ENCODE data around the gene POLR2A. TPM values are rescaled to one million over a fixed set of nuclear protein-coding genes. Genes with fewer than 3 reads are reported as not detected.

Gene POLR2A
- total RNA-seq, 2 donors from 2014 or later = 36.3 to 124 TPM

DNA sequence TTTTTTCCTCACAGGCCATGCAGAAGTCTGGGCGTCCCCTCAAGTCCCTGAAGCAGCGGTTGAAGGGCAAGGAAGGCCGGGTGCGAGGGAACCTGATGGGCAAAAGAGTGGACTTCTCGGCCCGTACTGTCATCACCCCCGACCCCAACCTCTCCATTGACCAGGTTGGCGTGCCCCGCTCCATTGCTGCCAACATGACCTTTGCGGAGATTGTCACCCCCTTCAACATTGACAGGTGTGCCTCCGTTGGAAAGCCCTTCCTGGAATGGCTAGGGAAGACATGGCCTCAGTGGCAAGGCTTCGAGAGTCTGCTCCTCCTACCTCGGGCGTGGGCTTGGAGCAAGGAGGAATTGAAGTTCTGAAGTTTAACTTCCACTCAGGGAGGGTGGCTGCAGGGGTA lies 13.5 kb downstream of the POLR2A start:
- ATAC-seq = no peak
- DNase-seq = no peak
- Histone ChIP-seq H3K4me1 (no peaks in the 10 kb centered on the region), H3K27me3 (no peaks in the 10 kb centered on the region), H3K27ac (no peak overlapping the region), H3K4me3 (no peak overlapping the region), H3K9me3 (no peaks in the 10 kb centered on the region), H3K36me3 (replicated peaks in 1 of 2; ENCODE audit: insufficient read depth in 1 of 2, low read depth in 2 of 2) (peaks cover 49 to 52% of the 10 kb centered on the region in 2 donors)
- intact Hi-C loops (cut with DNase I) = no loop called here
- 90 to 91% methylated on average over 13 to 14 of the region's 14 CpGs for WGBS, 2 donors
- TF ChIP-seq POLR2A (IDR thresholded peaks at IDR 0.05) = no peak
- TF ChIP-seq, protein P1, sequence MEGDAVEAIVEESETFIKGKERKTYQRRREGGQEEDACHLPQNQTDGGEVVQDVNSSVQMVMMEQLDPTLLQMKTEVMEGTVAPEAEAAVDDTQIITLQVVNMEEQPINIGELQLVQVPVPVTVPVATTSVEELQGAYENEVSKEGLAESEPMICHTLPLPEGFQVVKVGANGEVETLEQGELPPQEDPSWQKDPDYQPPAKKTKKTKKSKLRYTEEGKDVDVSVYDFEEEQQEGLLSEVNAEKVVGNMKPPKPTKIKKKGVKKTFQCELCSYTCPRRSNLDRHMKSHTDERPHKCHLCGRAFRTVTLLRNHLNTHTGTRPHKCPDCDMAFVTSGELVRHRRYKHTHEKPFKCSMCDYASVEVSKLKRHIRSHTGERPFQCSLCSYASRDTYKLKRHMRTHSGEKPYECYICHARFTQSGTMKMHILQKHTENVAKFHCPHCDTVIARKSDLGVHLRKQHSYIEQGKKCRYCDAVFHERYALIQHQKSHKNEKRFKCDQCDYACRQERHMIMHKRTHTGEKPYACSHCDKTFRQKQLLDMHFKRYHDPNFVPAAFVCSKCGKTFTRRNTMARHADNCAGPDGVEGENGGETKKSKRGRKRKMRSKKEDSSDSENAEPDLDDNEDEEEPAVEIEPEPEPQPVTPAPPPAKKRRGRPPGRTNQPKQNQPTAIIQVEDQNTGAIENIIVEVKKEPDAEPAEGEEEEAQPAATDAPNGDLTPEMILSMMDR (IDR thresholded peaks at IDR 0.05) = no peak

DNA sequence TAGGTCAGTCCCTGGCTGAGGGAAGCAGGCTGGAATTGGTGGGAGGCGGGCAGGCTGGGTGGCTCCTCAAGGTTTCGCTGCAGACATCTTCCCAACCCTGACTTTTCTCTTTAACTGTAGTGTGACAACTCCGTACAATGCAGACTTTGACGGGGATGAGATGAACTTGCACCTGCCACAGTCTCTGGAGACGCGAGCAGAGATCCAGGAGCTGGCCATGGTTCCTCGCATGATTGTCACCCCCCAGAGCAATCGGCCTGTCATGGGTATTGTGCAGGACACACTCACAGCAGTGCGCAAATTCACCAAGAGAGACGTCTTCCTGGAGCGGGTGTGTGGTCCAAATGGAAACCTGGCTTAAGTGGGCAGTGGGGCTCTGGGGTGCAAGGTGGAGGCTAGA lies 15.0 kb downstream of the POLR2A start:
- Histone ChIP-seq H3K9me3 (no peaks in the 10 kb centered on the region), H3K4me1 (no peaks in the 10 kb centered on the region), H3K27ac (no peak overlapping the region), H3K4me3 (no peak overlapping the region), H3K27me3 (no peaks in the 10 kb centered on the region), H3K36me3 (replicated peaks in 1 of 2; ENCODE audit: insufficient read depth in 1 of 2, low read depth in 2 of 2) (peaks cover 56 to 66% of the 10 kb centered on the region in 2 donors)
- no peak for DNase-seq
- ATAC-seq = no peak
- no peak for TF ChIP-seq POLR2A (IDR thresholded peaks at IDR 0.05)
- TF ChIP-seq, protein P1 (IDR thresholded peaks at IDR 0.05) = no peak
- WGBS, 2 donors = 84% methylated on average over 11 of the region's 11 CpGs
- intact Hi-C loops (cut with DNase I) = no loop called here

DNA sequence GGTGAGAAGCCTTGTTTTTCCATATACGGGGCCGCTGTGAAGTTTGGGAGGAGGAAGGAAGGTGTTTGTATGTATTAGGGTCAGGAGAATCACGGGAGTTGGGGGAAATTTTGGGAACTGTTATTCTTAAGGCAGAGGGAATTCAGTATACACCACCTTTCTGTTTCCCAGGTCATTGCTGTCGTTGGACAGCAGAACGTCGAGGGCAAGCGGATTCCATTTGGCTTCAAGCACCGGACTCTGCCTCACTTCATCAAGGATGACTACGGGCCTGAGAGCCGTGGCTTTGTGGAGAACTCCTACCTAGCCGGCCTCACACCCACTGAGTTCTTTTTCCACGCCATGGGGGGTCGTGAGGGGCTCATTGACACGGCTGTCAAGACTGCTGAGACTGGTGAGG lies 17.6 kb downstream of the POLR2A start:
- DNase-seq (no peak), ATAC-seq (no peak)
- intact Hi-C loops (cut with DNase I) = no loop called here
- Histone ChIP-seq H3K9me3 (no peaks in the 10 kb centered on the region), H3K27ac (no peak overlapping the region), H3K4me1 (no peaks in the 10 kb centered on the region), H3K27me3 (no peaks in the 10 kb centered on the region), H3K36me3 (replicated peaks in 1 of 2; ENCODE audit: insufficient read depth in 1 of 2, low read depth in 2 of 2) (peaks cover 54 to 76% of the 10 kb centered on the region in 2 donors), H3K4me3 (no peak overlapping the region)
- TF ChIP-seq, protein P1 (IDR thresholded peaks at IDR 0.05) = no peak
- TF ChIP-seq POLR2A (IDR thresholded peaks at IDR 0.05) = no peak
- 76 to 77% methylated on average over 13 to 14 of the region's 14 CpGs for WGBS, 2 donors

DNA sequence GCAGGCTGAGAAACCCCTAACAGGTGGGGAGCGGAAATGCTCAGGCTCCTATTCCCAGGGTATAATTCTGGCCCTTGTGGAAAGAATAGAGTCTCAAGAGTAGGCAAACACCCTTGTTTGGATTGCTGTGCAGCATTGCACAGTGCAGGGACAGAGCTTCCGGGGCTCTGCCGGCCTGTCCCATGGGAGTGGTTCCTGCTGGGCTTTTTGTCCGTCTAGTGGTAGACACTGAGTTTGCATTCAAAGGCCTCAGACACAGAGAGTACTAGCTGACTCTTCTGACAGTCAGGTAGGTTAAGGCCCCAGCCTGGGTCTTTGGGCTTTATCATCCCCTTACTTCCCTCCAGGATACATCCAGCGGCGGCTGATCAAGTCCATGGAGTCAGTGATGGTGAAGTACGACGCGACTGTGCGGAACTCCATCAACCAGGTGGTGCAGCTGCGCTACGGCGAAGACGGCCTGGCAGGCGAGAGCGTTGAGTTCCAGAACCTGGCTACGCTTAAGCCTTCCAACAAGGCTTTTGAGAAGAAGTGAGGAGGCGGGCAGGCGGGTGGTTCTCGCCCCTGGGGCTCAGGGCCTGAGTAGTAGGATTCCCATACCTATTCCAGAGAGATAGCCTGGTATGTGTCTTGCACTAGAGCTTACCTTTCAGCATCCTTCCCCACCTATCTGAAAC lies 18.1 kb downstream of the POLR2A start:
- peaks cover 48 to 71% of the 10 kb centered on the region in 2 donors for H3K36me3 ChIP-seq (replicated peaks in 1 of 2; ENCODE audit: insufficient read depth in 1 of 2, low read depth in 2 of 2)
- no peaks in the 10 kb centered on the region for H3K9me3 ChIP-seq
- no peak for TF ChIP-seq POLR2A (IDR thresholded peaks at IDR 0.05)
- TF ChIP-seq, protein P1 (IDR thresholded peaks at IDR 0.05) = no peak
- ATAC-seq (peak; percentile 22), DNase-seq (no peak)
- intact Hi-C loops (cut with DNase I) = no loop called here
- no peak overlapping the region for H3K27ac ChIP-seq
- H3K4me1 ChIP-seq = no peaks in the 10 kb centered on the region
- H3K4me3 ChIP-seq = no peak overlapping the region
- no peaks in the 10 kb centered on the region for H3K27me3 ChIP-seq
- 89 to 94% methylated on average over 19 to 20 of the region's 20 CpGs for WGBS, 2 donors

DNA sequence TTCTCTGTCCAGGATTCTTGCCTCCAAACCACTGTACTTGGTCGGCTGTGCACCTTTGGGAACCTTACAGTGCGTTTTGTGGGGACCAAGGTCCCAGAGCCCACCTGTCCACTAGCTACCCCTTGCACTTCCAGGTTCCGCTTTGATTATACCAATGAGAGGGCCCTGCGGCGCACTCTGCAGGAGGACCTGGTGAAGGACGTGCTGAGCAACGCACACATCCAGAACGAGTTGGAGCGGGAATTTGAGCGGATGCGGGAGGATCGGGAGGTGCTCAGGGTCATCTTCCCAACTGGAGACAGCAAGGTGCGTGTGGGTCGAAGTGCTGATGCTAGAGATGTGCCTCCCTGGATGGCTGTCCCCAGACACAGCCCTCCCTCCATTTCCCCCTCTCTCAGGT lies 18.8 kb downstream of the POLR2A start:
- DNase-seq (peak in 1 of 4 donors; percentile 41), ATAC-seq (no peak)
- Histone ChIP-seq H3K4me1 (no peaks in the 10 kb centered on the region), H3K27ac (no peak overlapping the region), H3K36me3 (replicated peaks in 1 of 2; ENCODE audit: insufficient read depth in 1 of 2, low read depth in 2 of 2) (peaks cover 44 to 66% of the 10 kb centered on the region in 2 donors), H3K4me3 (no peak overlapping the region), H3K9me3 (no peaks in the 10 kb centered on the region), H3K27me3 (no peaks in the 10 kb centered on the region)
- intact Hi-C loops (cut with DNase I) = no loop called here
- TF ChIP-seq, protein P1 (IDR thresholded peaks at IDR 0.05) = peak in 4 of 7 experiments; percentile 4 to 37 (median 29)
- TF ChIP-seq POLR2A (IDR thresholded peaks at IDR 0.05) = no peak
- WGBS, 2 donors = 82% methylated on average over 13 of the region's 14 CpGs

Data from body of pancreas (tissue), 4 donors.